ENCODE measurements around the gene BBS9.

Gene BBS9

DNA sequence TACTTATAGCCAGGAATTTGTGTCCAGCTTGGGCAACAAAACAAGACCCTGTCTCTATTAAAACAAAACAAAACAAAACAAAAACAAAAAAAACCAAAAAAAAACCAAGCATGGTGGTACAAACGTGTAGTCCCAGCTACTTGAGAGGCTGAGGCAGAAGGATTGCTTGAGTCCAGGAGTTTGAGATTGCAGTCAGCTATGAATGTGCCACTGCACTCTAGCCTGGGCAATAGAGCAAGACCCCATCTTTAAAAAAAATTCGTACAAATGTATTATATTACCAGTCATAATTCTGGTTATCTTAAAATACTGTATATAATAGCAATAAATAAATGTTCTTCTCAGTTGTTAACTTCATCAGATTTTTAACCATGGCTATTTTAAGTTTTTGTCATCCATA lies 2.3 kb upstream of the BBS9 start:
- no peak for DNase-seq (ENCODE audit: low read depth in 4 of 4, low spot score in 1 of 4)

DNA sequence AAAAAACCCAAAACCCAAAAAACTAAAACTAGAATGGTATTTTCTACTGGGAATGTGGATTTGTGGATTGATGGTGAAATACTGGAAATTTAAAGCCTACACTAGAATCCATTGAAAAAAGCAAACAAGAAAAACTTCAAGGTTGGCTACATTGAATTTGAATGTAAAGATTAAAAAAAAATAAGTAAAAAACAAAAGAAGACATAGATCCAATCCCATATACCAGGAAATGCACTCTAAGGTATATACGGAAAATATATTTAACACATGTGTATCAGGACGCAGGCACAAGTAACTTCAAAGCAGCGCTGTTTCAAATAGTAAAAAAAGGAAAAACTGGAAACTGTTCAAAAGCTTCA lies 754 bp upstream of the BBS9 start:
- no peak for DNase-seq (ENCODE audit: low read depth in 4 of 4, low spot score in 1 of 4)

DNA sequence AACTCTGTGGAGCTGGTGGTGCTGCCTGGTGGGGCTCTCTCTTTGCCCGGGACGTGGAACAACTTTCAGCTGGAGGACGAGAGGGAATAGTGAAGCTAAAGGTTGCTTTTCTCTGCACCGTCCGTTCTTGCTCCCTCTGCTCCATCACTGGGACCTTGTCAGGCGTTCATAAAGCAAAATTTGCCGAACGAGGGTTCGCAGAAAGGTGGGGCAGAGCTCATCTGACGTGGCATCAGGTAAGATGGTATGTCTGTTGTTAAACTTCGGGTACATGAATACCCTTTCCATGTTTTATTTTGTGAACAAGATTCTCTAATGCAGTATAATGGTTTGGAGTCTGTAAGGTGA lies 416 bp downstream of the BBS9 start:
- DNase-seq (ENCODE audit: low read depth in 4 of 4, low spot score in 1 of 4): no peak

DNA sequence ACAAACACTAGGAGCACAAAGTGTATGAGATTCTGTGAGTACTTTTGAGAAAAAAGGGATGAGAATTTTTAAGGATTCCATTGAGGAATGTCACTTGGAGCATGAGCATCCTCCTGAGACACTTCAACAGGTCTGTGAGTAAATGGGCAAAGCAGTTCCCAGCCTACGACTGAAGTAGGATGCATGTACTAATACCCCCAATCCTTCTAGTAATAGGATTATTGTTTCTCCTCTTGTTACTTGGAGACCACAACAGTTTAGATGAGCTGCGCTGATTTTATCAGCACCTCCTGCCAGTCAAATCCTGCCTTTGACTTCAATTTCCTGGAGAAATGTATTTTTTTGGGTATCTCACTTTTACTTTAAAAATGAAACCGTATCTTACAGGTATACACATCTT lies 820 bp downstream of the BBS9 start:
- DNase-seq (ENCODE audit: low read depth in 4 of 4, low spot score in 1 of 4): no peak

DNA sequence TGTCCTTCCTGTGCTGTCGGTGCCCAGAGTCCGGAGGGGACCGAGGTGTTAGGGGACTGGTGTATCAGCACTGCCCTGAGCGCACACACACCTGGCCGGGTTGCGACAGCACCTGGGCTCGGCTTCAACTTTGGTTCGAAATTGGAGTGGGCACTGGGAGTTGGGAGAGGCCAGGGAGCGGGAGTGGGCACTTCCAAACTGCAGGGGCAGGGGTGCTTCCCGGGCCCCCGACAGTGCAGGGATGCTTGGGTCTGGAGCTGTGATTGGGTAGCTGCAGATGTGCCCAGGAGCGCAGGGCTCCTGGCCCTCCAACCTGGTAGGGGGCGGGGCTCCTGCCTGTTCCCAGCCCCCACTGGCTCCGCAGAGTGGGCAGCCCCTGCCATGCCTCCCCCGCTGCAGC lies 7.7 kb downstream of the BBS9 start:
- DNase-seq (ENCODE audit: low read depth in 4 of 4, low spot score in 1 of 4): no peak

DNA sequence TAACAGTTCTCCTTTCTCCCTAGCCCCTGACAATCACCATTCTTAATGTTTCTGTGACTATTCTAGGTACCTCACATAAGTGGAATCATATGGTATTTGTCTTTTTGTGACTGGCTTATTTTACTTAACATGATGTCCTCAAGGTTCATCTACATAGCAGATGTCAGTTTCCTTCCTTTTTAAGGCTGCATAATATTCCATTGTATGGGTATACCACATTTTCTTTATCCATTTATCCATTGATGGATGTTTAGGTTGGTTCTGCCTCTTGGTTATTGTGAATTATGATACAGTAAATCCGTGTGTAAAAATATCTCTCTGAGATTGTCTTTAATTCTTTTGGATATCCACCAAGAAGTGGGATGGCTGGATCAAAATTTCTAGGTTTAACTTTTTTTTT lies 13.2 kb downstream of the BBS9 start:
- no peak for DNase-seq (ENCODE audit: low read depth in 4 of 4, low spot score in 1 of 4)

DNA sequence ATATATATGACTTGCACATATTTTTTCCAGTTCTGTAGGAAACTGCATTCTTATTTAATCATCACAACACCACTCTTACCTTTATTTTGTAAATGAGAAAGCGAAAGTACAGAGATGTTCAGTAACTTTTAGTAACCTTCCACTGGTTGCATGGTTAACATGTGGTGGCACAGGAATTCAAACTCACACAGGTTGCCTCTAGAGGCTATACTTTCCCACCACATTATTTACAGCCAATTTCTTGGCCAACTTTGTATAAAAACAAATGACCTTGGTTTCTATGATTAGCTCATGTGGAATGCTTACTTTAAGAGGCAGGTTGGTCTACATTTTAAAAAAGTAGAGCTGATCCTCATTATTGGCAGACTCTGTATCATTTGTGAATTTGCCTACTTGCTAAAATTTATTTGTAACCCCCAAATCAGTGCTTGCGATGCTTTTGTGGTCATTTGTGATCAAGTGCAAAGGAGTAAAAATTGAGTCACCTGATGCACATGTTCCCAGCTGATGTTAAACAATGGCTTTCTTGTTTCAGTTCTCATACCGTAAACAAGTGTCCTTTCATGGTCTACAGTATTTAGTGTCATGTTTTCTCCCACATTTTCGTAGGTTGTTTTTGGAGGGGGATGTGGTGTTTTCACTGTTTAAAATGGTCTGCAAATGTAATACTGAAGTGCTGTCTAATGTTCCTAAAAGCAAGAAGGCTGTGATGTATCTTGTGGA lies 14.8 kb downstream of the BBS9 start:
- DNase-seq (ENCODE audit: low read depth in 4 of 4, low spot score in 1 of 4): no peak

DNA sequence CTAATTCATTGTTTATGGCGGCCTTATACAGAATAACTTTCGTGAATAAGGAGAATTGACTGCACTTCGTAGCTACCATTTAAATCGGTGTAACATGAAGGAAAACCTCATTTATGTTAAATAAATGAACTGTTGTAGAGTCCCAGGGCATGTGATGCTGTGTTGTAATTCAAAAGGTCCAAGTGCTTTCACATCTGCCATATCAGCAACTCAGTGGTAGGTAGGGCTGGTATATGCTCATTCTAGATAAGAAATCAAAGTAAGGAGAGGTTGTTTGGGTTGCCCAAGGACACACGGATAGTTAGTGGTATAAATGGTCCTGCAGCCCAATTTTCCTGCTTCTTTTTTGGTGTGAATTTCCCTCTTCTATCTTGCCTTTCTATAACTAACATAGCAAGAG lies 15.8 kb downstream of the BBS9 start:
- DNase-seq (ENCODE audit: low read depth in 4 of 4, low spot score in 1 of 4): no peak

DNA sequence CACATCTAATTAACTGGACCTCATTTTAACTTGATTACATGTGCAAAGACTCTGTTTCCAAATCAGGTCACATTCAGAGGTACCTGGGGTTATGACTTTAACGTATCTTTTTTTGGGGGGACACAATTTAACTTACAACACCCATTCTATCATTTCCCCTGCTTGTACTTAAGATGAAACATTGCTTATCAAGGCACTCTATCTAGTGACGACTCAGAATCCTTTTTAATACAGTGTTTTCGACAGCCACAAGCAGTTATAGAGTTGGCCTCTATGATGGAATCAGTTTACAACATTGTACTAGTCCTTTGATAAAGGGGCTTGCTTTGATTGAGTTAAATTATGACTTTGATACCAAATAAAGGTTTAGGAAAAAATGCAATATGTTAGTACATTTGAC lies 22.7 kb downstream of the BBS9 start:
- DNase-seq (ENCODE audit: low read depth in 4 of 4, low spot score in 1 of 4): no peak

DNA sequence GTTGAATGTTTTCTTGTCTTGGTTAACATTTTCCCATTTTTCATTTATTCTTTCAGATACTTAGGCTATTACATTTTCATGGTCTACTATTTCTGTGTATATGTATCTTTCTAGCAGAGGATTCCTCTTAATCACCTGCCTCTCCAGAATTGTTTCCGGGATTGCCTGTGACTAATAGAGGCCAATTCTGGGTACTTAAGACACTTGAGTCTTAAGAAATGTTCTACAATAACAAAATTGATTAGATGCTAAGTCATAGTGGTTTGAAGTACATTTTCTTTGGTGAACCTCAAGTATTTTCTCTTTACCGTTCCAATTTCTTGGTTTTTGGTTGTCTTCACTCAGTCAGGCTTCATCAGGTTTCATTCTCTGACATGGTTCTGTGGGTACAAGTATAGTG lies 26.4 kb downstream of the BBS9 start:
- DNase-seq (ENCODE audit: low read depth in 4 of 4, low spot score in 1 of 4): no peak

DNA sequence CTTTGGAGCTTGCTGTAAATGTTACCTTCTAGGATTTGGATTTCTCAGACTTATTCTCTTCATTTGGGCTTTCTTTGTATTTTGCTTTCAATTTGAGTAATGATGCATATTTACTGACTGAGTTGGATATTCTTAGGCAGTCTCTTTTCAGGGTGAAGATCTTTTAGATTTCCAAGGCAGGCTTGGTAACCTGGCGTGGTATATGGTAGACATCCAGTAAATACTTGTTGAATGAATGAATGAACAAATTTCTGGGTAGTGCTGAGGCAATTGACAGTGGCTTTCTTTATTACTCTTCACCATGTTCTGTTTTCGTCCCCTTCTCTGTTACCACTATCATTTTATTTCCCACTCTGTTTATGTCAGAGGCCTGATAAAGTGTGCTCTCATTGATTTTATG lies 27.1 kb downstream of the BBS9 start:
- DNase-seq (ENCODE audit: low read depth in 4 of 4, low spot score in 1 of 4): no peak

DNA sequence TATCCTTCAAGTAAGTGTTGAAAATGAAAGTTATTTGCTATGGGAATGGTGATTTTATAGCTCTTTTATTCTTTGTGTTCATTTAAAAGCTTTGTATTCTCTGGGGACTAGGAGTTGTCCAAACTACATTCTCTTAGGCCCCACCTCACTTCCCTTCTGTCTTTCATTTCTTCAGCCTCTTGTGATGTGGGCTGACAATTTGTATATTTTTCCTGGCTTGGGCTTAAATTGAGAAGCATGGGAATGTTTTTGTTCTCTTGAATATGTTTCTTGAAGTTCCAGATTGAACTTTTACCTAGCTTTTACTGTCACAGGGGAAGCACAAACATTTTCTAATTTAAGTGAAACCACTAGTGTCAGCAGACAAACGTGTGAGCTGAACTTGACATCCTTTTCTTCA lies 27.9 kb downstream of the BBS9 start:
- no peak for DNase-seq (ENCODE audit: low read depth in 4 of 4, low spot score in 1 of 4)

DNA sequence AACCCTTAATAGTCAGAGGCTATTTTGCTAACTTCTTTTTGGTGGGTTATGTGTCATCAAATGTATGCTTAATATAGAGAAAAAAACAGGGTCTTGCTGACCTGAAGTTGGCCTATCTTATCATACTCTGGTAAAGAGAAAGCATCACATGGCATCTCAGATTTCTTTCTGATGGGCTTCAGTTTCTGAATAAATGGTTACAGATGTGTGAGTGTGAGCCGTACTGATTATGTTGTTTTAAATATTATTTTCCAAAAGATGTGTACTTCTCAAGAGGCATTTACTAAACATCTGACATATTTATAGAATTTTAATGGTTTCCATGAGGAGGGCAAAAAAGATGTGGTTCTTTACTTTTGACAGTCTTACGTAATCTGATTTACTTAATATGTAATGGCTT lies 28.4 kb downstream of the BBS9 start:
- DNase-seq (ENCODE audit: low read depth in 4 of 4, low spot score in 1 of 4): no peak

DNA sequence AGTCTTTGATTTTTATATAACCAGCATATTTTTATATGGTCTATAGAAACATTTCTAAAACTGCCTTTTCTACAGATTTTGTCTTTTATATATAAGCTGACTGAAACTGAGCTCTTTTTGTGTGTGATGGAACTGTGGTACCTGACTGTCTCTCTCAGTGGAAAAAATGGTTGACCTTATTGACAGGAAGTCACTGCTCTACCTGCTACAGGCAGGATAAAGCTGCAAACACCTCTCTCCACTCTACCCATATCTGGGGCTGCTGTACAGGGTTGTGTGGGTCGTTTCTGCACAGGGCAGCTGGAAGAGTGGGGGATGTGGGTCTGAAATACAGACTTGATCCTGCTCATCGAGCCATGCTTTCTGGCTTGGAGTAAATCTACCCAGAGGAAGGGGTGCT lies 48.5 kb downstream of the BBS9 start:
- DNase-seq (ENCODE audit: low read depth in 4 of 4, low spot score in 1 of 4): no peak

DNA sequence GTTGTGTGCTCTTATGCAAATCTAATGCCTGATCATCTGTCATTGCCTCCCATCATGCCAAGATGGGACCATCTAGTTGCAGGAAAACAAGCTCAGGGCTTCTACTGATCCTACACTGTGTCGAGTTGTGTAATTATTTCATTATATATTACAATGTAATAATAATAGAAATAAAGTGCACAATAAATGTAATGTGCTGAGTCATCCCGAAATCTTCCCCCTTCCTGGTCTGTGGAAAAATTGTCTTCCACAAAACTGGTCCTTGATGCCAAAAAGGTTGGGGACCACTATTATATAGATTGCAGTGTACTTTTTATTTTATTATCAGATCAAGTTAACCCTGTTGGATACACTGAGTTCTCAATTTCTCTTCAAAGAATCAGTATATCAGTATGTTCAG lies 50.2 kb downstream of the BBS9 start:
- no peak for DNase-seq (ENCODE audit: low read depth in 4 of 4, low spot score in 1 of 4)

DNA sequence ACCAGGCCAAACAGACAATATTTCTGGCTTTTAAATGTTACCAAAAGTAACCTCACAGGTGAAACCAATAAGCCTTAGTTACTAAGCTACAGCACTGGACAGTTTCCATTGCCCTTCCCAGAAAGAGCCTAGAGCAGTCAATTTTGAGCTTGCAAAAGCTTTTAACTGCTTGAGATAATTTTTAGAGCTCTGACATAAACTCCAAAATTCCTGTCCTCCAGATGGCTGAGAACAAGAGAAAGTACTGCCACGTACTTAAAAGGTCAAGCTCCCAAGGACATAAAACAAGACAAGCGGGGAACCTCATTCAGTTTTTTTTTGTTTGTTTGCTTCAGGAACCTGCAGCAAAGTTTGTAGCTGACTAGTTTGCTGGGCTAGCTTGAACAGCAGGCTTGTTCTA lies 54.1 kb downstream of the BBS9 start:
- DNase-seq (ENCODE audit: low read depth in 4 of 4, low spot score in 1 of 4): no peak

DNA sequence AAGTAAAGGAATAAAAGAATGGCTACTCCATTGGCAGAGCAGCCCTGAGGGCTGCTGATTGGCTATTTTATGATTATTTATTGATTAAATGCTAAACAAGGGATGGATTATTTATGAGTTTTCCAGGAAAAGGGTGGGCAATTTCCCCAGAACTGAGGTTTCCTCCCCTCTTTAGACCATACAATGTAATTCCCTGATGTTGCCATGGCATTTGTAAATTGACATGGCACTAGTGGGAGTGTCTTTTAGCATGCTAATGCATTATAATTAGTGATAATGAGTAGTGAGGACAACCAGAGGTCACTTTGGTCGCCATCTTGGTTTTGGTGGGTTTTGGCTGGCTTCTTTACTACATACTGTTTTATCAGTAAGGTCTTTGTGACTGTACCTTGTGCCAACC lies 55.5 kb downstream of the BBS9 start:
- DNase-seq (ENCODE audit: low read depth in 4 of 4, low spot score in 1 of 4): no peak

DNA sequence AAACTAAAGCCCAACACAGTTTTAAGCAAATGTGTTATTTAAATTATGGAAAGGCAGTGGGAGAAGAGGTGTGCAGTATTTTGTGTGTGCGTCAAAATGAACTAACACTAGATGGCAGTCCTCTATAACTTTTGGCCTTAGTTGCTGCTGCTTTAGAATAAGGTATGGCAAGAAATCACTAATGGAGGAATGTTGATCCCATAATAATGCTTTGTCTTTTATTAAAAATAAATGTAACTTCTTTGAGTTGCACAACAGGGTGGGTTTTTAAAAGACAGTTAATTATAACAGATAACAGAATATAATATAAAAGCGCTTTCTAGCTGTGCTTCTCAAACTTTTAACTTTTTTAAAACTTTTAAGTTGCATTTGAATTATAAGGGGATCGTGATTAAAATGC lies 56.4 kb downstream of the BBS9 start:
- DNase-seq (ENCODE audit: low read depth in 4 of 4, low spot score in 1 of 4): no peak

DNA sequence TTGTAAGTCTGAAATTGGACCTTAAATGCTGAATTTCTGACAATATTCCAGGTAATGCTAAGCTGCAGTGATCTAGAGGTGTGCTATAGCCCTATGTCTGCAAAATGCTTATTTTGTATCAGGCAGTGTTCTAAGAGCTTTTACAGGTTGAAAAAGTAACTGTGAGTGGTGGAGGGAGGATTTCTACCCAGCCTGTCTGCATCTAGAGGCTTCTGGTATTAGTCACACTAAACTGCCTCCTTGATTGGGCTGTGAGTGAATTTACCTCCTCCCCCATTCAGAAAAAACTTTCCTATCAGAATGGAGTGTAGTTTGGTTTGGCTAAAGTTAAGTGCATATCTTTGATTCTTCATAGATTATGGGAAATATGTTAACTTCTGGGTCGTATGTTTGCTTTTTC lies 56.8 kb downstream of the BBS9 start:
- no peak for DNase-seq (ENCODE audit: low read depth in 4 of 4, low spot score in 1 of 4)

DNA sequence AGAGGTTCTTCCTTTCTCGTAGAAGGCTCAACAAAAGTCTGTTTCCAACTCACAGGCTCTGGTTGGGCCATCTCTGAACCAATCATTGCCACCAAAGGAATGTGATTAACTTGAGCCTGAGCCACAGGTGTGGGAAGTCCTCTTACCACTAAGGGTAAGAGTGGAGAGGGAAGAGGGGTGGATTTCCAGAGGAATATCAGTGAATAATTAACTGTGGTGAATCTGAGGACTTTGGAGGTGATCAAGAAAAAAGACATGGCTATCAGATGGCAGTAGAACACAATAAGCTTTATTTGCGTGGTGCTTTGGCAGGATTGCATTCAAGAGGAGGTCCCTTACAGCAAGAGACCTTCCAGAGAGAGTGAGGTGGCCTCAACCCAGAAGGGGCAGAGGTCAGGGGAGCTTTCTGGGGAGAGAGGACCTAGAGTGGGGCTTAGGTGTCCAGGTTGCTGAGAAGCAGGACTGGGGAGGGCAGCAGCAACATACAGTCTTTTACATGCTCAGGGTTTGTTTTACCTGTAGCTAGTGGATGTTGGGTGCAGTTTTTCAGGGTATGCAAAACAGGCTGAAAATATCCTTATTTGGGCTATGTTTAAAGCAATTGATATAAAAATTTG lies 61.4 kb downstream of the BBS9 start:
- DNase-seq (ENCODE audit: low read depth in 4 of 4, low spot score in 1 of 4): no peak

DNA sequence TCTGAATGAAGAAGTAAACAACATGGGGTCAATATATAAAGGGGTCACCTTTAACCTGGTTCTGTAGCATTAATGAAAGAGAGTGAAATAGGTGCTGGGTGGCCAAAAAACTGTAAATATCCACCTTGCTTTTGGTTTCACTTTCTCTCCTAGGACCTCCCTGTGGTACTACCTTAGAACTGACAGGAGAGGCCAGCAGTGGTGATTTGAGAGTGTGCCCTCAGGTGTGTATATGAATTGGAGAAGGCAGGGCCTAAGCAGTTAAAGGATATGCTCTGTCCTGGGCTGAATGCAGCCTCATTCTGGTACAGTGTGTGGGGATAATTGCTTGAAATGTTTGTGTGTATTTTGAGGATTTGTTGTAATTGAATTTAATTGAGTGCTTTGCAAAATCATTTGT lies 62.0 kb downstream of the BBS9 start:
- no peak for DNase-seq (ENCODE audit: low read depth in 4 of 4, low spot score in 1 of 4)

DNA sequence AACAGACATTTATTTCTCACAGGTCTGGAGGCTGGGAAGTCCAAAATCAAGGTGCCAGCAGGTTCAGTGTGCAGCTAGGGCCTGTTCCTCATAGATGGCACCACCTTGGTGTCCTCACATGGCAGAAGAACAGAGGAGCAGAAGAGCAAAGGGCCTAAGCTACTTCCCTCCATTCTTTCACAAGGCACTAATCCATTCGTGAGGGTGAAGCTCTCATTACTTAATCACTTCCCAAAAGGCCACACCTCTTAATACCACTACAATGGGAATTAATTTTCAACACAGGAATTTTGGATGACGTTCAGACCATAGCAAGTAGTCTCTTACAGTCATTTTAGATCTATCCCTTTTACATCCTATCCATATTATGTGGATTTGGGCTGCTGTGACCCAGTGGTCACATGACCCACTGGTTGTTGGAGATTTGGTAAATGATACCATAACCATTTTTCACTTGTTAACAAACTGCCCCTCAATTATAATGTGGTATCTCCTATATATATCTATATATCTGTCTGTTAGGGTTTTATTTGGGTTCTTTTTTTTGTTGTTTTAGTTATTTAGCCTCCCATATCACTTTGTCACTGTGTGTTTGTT lies 63.4 kb downstream of the BBS9 start:
- DNase-seq (ENCODE audit: low read depth in 4 of 4, low spot score in 1 of 4): no peak

DNA sequence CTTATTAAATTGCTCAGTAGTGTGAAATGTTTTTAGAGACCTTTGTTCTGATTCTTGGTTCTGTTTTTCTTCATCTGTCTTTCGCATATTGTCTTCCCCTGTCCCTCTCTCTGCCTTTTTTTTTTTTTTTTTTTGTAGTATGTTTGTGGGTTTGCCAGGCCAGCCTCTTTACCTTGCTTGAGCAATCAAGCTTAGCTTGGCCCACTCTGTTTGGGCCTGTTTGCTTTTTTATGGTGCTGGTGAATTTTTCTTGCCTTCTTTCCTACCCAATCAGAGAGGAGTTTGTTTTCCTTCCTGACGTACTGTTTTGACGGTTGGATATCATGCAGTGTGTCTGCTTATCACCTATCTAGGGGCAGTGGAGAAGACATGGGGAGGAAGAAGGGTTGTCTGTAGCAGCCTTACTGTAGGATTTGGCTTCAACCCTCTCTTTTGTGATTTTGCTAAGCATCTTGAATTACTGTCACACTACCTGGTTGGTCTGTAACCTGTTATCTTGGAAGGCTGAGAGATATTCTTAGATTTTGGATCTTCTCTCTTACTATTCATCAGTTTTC lies 64.0 kb downstream of the BBS9 start:
- no peak for DNase-seq (ENCODE audit: low read depth in 4 of 4, low spot score in 1 of 4)

All from stimulated activated CD4-positive, alpha-beta T cell treated with anti-CD3 and anti-CD28 coated beads, Interleukin-1b, Interleukin-23, amount 100 ng/mL, for 24 hours (primary cell).